ENCODE data around the gene STK24. TPM values are rescaled to one million over a fixed set of nuclear protein-coding genes. Genes with fewer than 3 reads are reported as not detected.
A peak's percentile ranks its signal among the peaks of the same experiment; 100 is the strongest.

Gene STK24
- total RNA-seq, 1 donor from 2014 or later, result 17.0 TPM

DNA sequence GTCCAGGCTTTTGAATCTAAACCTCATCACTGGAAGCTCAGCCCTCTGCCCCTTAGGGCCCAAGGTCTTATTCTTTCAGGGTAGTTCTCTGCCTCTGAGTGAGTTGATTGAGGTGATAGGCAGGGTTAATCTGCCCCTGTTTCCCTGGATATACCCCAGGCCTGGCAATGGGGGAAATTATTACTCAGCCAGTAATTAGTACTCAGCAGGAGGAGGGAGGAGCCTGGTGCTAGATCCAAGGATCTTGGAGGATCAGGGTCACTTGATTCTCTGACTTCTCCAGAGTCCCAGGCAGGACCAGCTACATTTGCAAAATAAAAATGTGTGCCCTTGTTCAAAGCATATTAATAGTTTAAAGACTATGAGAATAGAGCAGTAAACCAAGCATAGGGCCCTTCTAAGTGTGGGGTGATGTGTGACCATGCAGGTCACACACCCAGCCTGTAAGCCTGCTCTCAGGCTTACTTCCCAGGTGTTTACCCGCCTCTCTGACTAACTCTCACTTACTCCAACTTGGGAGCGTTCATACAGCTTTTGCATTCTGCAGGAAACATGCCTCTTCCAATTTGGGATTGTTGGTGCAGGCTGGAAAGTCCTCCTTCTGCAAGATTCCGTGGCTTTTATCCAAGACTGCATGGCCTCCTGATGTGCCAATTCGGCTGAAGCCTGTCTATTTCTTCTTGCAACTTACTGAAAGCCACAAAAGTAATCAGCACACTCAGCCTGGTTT lies 7.9 kb upstream of the STK24 start:
- no peak for DNase-seq (ENCODE audit: low spot score)
- peak; percentile 31 for ATAC-seq

DNA sequence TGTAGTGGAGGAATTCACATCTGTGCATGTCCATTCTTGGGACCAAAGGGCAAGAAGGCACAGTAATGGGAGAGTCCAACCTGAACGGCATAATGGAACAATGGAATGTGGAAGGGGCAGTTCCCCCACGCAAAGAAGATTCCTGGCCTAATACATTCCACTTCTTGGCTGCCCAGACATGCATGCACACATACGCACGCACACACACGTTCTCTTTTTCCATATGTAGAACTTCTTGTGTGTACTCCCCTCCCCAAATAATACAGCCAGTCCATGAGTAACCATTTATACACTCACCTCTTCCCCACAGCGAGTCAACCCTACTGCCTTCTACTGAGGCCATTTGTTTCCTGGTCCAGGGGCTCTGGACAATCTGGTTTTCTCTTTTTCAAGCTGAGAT lies 6.0 kb upstream of the STK24 start:
- ATAC-seq (no peak), DNase-seq (ENCODE audit: low spot score) (no peak)

DNA sequence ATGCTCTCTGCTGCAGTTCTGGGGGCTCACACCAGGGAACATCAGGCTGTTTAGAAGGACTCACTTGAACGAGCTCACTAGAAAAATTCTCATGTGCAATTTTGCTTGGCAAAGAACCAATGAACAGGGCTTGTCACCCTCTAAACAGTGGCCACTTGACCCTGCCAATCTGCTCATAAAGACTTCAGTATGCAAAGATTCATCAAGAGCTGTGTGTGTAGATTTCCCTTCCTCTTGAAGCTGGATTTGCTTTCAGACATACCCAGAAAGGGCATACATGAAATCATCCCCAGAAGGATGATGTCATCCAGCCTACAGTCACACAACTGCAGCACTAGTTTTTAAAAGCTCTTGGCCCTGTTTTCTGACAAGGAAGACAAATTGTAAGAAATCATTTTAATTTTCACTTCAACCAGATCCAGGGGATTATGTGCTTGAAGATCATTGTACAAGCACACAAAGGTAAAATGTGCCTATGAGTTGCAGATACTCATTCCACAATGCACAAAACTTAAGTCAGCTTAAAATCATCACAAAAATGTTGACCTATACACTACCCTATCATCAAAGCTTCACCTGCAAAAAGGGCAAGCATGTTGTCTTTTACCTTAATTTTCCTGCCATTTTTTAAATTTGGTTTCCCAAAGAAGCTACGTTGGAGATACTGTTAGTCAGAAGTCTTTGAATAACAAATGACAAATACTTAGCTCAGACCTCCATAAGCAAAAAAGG lies 5.2 kb upstream of the STK24 start:
- no peak for ATAC-seq
- no peak for DNase-seq (ENCODE audit: low spot score)

DNA sequence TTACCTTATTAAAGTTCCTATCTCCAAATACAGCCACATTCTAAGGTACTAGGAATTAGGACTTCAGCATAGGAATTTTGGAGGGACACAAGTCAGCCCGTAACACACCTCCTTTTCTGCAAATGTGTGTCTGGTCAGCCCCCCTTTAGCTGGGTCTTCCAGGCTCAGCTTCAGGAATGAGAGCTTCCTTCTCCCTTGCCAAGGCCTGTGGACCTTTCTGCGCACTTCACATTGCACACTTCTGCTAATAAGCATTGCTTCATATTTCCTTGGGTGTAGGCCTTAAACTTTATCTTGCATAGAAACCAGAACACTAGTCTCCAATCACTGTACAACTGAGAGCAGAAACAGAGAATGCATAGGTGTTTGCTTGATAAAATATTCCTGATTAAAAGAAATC lies 4.5 kb upstream of the STK24 start:
- ATAC-seq, result no peak
- no peak for DNase-seq (ENCODE audit: low spot score)

DNA sequence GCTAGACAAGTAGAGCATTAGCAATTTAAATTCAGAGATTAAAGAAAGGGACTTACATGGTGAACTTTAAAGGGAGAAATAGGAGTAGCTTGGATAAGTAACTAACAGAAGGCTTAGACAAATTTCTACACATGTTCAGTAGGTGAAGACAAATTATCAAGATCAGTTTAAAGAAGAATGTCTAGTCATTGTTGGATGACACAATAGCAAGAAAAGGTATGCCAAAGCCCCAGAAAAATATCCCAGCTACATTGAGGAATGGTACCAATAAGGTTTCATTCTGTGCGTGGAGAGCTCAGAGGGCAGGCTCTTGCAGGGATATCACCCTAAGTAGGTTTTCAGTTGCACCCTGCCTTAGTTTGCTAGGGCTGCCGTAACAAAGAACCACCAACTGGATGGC lies 3.5 kb upstream of the STK24 start:
- DNase-seq (ENCODE audit: low spot score) (no peak), ATAC-seq (no peak)

DNA sequence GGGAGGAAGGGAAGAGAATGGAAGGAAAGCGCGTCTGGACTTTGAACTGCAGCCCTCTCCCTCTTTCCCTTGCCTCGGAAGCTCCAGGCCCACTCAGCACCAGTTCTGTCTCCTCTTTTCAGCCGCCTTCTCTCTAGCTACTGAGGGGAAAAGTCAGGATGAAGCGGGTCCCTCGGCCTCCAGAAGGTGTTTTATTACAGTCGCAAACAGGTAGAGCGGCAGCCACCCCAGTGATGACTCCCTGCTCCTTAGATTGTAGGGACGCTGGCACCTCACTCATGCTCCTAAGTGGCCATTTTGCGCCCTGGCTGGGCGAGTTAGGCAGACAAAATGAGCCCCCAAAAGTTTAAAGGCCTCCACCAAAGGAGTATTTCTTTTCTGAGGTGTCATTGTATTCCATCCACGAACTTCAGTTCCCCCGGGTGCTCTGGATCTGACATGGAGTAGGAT lies 954 bp upstream of the STK24 start:
- DNase-seq (ENCODE audit: low spot score), result peak; percentile 53

DNA sequence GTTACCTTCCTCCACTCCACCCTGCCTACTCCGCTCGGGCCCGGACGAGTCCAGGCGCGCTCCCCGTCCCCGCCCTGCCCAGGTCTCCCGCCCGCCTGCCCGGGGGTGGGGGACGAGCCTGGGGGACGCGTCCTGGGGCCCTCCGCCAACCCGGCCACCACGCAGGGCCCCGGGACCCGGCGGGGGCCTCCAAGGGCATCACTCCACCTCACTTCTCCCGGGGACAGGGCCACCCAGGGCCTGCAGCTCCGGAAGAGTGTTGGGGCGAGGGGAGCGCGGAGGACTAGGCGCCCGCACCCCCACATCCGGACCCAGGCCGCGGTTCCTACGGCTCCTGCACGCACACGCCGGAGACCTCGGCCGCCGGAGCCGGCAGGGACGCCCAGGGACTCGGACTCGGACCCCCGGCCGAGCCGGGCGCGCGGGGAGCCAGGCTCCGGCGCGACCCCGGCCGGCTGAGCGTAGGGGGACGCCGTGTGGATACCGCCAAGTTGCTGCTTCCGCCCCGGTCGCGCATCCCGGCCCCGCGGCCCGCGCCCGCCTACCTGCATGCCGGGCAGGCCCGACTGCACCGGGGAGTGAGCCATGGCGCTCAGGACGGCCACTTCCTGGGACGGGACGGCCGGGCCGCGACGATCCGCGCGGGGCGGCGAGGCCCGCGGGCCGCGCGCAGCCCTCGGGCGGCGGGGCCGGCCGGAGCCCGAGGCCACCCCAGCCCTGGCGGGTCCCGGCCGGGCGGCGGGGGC lies 534 bp downstream of the STK24 start:
- DNase-seq (ENCODE audit: low spot score), result peak; percentile 73
- ATAC-seq, result peak; percentile 73

More for the DNA sequence above, 954 bp upstream of the STK24 start:
- peak; percentile 36 for ATAC-seq

DNA sequence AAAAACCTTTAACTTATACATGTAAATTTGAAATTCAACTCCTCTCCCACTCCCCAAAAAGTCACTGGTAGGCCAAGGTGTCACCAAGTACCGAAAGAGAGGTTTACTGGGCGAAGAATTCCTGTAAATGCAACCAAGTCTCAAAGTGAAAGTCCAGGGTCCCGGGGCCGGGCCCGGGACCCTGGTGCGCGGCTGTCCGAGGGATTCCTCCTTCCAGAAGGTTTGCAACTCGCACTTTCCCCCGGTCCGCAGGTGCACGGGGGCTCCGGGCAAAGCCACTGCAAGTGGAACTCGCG lies 1.1 kb downstream of the STK24 start:
- ATAC-seq, result no peak
- DNase-seq (ENCODE audit: low spot score), result no peak

DNA sequence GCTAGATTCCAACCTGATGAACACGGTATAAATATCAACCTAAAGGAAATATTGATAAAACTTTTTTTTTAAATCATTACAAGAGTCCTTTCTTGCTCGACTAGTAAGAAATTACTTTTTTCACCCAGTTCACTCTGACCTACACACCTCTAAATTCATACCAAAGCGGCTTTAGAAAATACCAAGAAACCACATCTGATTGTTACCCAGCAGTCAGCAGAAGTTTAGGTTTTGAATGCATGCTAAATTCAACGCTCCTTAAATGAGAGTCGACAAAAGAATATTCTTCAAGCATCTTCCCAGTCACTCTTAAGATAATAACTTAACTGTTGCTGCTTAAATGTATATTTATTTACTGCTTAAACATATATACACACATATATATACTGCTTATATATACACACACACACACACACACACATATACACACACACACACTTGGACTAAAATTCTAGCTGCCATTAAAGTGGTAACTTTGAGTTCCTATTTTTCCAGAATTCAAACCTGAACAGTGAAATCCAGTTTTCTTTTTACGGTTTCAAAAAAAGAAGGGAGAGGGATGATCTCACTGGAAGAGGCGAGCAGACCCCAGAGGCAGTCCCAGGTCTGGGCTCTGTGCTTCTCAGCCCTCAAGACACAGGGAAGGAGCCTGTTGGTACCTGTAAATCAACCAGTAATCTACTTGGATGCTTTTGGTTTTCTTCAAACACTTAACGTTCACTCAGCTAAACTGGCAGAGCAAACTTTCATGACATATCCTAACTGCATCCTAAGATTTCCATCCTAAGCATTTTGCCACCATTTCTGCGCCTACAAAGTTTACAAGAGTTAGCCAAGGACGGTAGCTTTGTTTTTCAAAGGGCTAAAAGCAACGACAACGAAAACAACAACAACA lies 1.7 kb downstream of the STK24 start:
- DNase-seq (ENCODE audit: low spot score) (no peak), ATAC-seq (no peak)

DNA sequence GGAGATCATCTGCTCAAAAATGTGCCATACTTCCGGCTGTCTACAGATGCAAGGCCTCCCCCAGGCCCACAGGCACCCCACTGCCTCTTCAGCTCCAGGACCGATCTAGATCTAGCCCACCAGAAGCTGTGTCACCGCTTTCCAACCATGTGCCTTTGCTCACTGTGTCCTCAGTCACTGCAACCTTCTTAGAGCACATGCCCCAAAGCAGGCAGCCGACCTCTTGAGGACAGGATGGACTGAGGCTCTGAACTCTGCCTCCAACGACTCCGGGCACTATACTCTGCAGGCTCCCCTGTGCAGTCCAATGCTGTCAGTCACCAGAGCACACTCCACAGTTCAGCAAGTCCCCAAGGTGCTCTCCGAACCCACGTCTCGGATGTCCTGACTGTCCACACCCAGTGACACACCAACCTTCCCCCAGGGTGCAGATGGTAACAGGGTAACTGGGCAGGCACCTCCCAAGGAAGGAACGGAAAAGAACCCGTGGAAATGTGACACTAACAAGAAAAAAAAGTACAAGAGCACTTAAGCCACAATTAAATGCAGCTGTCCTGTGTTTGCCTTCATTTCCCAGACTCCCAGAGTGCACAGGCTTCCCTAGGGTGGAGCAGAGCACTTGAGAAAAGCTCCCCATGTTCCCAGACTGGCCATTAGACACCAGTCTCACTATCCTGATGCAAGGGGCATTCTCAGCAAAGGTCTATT lies 4.8 kb downstream of the STK24 start:
- ATAC-seq (no peak), DNase-seq (ENCODE audit: low spot score) (peak; percentile 30)

DNA sequence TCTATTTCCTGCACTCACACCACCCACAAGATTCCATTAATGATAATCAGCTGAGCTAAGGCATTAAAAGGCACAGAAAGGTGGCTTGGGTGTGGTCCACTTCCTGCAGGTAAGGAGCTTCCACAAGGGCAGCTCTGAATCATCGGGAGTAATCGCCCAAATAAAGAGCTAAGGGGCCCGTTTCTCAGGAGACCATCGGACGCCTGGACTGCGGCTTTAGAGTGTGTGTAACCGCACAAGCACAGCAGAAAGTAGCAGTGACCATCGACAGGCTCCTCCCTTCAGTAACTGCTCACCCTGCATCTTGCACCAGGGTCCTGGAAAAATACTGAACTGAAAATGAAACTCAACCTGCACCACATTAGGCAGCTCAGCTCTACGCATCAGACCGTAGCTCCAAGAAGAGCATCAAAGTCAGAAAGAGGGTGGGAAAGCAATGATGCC lies 6.0 kb downstream of the STK24 start:
- ATAC-seq, result peak; percentile 61
- peak; percentile 45 for DNase-seq (ENCODE audit: low spot score)

DNA sequence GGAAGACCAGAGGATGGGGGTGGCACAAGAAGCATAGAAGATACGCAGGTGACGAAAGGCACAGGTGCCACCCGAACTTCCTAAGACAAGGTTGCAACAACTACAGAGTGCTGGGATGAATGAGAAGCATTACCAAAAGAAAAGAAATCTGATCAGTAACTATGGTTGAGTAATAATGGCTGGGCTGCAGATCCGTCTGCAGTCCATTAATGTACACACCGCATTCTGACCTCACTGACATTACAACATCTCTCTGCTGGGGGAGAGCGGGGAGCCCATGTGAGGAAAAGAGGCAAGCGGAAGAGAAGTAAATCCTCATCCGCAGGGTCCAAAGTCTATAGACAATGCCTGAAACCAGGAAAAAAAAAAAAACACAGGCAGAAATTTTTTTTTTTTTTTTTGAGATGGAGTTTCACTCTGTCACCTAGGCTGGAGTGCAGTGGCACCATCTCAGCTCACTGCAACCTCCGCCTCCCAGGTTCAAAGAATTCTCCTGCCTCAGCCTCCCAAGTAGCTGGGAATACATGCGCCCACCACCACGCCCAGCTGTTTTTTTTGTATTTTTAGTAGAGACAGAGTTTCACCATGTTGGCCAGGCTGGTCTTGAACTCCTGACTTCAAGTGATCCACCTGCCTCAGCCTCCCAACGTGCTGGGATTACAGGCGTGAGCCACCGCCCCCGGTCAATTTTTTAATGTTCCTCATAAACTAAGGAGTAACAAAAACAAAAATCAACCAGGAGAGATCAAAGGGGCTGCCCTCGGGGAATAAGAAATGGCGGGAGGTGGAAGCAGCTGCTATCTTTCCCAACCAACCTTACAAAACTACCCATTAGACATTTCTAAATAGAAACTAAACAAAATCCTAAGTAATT lies 7.2 kb downstream of the STK24 start:
- DNase-seq (ENCODE audit: low spot score) (peak; percentile 83), ATAC-seq (peak; percentile 74)

DNA sequence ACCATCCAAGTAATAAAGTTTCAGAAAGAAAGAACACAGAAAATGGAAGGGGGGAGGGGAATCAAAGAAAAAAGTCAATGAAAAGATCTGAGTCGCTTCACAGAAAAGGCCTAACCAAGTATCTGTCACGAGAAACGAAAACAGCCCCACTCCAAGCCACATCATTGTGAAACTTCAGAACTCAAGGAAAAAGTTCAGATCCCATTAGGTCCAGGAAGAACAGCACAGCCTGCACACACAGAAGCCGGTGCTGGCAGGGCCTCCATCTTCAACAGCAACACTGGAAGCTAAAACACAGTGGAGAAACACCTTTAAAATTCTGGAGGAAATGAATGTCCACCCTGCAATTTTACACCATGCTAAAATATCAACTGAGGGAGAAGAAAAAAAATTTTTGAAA lies 8.0 kb downstream of the STK24 start:
- DNase-seq (ENCODE audit: low spot score), result peak; percentile 21
- ATAC-seq, result no peak

DNA sequence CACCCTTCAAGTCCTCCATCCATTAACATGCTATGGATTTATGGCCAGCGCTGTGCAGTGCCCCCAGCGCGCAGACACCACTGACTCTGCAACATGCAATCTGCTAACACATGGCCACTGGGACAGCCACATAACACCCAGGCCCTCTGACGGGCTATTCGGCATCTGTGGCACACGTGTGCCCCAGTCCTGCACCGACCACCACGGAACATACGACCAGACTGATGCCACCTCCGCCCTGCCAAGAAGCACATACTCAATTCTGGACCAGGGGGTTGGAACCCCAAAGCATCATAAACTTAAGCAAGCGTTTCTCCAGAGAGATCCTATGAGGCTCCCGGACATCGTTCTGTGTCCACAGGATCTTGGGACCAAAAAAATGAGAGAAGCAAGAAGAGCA lies 9.8 kb downstream of the STK24 start:
- ATAC-seq (no peak), DNase-seq (ENCODE audit: low spot score) (peak; percentile 26)

DNA sequence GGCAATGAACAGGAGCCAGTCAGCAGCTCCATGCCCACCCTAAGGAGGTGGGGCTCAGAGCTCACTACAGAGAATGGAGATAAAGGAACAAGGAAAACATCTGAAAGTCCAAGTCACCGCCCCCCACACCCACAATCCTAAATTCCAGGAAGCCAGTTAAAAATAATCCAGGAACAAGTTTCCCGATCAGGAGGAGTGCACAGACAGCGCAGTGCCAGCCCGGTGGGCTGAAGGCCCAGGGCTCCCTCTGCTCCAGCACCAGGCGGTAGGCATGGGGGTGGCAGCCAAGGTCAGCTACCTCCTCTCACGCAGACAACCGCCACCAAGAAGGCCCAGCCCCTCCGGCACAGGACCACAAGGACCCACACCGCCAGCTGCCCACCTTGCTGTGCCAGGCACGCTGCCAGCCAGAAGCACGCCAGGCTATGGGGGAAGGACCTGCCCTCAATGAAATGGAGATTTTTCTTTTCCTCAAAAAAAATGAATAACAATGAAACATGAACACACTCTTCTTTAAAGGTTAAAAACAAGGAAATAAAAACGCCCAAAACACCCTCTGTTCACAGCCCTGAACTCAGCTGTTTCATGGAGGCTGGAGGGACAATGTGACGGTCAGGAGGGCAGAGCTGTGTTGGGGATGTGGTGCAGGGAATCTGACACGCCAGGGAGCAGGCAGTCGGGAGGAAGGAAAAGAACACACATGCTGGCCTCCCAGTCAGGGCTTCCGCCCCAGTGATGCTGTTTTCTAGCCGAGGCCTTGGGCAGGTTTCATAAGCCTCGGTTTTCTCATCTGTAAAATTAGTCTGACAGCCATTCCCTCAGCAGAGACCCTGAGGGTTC lies 11.0 kb downstream of the STK24 start:
- ATAC-seq (peak; percentile 64), DNase-seq (ENCODE audit: low spot score) (peak; percentile 47)

DNA sequence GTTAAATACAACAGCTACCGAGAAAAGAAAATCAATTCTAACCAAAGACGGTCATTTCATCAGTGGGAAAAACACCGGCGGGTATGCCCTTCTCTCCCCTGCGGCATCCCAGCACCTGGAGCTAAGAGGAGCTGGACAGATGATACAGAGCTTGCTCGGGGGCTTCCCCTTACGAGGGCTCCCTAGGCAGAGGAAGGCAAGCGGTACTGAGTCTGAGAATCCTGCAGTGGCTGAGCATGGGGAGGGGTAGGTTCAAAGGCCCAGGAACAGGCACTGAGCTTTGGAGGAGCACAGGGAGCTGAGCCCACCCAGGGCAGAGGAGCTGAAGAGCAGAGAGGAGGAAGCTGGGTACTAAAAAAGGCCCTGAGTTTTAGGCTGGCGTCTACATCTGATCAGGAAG lies 12.7 kb downstream of the STK24 start:
- DNase-seq (ENCODE audit: low spot score) (no peak), ATAC-seq (no peak)

DNA sequence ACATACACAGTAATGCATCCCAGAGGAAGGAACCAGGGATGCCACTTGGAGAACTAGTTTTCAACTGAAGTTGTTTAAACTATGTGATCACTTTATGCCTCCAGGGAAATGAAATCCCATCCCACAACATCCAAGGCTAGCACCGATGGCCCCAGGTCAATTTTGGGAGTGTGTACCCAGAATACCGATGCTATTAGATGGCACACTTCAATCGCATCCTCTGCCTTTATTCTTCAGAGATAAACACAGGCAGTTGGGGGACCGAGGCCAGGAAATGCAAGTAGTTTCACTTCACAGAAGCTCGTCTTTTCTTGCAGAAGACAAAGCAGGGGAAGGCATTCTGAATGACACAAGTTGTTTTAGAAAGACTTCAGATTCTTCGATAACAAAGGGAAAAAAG lies 13.8 kb downstream of the STK24 start:
- DNase-seq (ENCODE audit: low spot score) (no peak), ATAC-seq (no peak)

DNA sequence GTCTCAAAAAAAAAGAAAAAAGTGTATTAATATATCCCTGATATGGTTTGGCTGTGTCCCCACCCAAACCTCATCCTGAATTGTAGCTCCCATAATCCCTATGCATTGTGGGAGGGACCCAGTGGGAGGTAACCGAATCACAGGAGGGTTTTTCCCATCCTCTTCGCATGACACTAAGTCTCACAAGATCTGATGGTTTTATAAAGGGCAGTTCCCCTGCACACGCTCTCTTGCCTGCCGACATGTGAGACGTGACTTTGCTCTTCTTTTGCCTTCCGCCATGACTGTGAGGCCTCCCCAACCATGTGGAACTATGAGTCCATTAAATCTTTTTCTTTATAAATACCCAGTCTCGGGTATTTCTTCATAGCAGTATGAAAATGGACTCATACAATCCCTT lies 17.7 kb downstream of the STK24 start:
- no peak for ATAC-seq
- DNase-seq (ENCODE audit: low spot score), result no peak

Measured in left lobe of liver (tissue), 2 donors.